ENCODE data around the gene INO80.

The INO80 gene

DNA sequence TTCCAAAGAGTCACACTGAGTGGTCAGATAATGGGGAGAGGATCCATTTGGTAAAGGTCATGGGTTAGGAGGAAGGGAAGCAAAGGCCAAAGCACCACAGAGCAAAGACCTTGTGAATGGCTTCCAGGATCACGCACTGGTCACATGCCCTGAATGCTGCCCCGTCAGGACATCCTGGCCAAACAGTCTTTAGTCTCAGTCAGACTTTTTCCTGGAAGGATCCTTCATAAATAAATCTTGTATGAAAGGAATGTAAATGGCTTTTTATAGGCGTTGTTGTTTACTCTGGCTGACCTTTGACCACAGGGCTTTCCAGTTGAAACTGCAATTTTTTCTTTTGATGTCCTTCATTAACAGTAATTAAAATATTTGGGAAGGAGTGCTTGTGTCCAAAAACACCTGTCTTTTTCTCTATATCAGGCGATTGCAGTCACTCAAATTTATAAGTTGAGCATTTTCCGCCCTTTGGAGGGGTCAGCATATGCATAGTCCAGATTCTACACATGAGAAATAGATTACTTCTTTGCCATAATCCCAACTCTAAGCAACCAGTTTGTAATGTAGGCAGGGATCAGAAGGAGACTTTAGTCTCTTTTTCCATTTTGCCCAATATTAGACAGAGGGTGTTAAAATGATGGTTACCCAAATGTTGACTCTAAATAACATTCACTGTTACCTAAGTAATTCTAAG is 114.4 kb downstream of the INO80 start:
- no peak for DNase-seq (ENCODE audit: extremely low read depth, low read depth)
- TF ChIP-seq, protein P1, sequence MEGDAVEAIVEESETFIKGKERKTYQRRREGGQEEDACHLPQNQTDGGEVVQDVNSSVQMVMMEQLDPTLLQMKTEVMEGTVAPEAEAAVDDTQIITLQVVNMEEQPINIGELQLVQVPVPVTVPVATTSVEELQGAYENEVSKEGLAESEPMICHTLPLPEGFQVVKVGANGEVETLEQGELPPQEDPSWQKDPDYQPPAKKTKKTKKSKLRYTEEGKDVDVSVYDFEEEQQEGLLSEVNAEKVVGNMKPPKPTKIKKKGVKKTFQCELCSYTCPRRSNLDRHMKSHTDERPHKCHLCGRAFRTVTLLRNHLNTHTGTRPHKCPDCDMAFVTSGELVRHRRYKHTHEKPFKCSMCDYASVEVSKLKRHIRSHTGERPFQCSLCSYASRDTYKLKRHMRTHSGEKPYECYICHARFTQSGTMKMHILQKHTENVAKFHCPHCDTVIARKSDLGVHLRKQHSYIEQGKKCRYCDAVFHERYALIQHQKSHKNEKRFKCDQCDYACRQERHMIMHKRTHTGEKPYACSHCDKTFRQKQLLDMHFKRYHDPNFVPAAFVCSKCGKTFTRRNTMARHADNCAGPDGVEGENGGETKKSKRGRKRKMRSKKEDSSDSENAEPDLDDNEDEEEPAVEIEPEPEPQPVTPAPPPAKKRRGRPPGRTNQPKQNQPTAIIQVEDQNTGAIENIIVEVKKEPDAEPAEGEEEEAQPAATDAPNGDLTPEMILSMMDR (IDR thresholded peaks at IDR 0.05; ENCODE audit: low read depth, low read length), result no peak

DNA sequence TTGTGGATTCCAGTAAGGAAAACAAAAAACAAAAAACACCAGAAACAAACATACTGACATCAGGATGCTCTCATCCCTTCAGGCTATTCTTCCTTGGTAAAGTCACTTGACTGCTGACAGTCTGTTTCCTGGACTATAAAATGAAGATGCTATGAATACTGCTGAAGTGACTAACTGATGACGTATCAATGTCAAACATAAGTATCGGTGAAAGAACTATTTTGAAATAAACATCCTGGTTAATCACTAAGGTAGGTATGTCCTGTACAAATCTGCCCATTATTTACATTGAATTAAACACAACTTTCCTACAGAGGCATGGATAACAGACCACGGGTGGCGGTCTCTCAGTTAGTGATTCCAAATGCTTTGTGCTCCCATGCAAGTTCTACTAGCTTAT is 116.9 kb downstream of the INO80 start:
- no peak for DNase-seq (ENCODE audit: extremely low read depth, low read depth)
- TF ChIP-seq, protein P1 (IDR thresholded peaks at IDR 0.05; ENCODE audit: low read depth, low read length), result no peak

GRCh38 chr15:40995656-40996055 is 120.4 kb downstream of the INO80 start:
- no peak for DNase-seq (ENCODE audit: extremely low read depth, low read depth)
- TF ChIP-seq, protein P1 (IDR thresholded peaks at IDR 0.05; ENCODE audit: low read depth, low read length), result no peak

- no peak for DNase-seq (ENCODE audit: extremely low read depth, low read depth)
- TF ChIP-seq, protein P1 (IDR thresholded peaks at IDR 0.05; ENCODE audit: low read depth, low read length), result no peak
These were observed 123.3 kb downstream of the INO80 start for GRCh38 chr15:40992825-40993224.

- TF ChIP-seq, protein P1 (IDR thresholded peaks at IDR 0.05; ENCODE audit: low read depth, low read length), result no peak
- DNase-seq (ENCODE audit: extremely low read depth, low read depth), result no peak
These were observed 123.8 kb downstream of the INO80 start for GRCh38 chr15:40992241-40992741.

DNA sequence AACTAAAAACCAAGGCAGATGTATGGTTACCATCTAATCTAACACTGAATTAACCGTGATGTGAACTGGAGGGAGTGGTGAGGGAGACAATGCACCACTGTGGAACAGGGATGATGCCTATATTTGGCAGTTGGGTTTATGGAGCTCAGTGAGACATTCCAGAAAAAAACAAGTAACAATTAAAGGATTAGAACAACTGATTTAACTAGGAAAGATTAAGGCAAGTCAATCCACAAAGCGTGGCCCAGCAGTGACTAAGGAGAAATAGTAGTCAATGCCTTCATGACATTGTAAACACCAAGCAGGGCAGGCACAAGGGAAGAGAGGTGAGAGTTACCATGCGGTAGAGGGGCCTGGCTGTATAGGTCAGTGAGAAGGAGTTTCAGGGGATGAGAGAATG is 124.7 kb downstream of the INO80 start:
- no peak for DNase-seq (ENCODE audit: extremely low read depth, low read depth)
- TF ChIP-seq, protein P1 (IDR thresholded peaks at IDR 0.05; ENCODE audit: low read depth, low read length), result no peak

DNA sequence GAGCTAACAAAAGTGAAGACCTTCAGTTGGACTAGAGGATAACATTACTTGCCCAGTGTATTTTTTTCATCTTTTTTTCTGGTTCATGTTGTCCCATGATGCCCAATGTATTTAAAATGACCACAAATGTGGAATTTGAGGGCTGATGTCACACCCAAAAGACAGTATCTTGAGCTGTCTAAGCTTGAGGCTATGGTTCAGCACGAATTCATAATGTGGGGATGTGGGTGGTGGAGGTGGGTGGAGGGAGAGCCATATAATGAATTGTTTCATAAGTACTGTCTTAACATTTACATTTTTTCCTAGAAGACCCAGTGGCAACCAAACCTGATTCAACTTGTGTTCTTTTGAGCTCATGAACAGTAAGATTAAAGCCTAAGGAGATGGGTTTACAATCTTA is 125.3 kb downstream of the INO80 start:
- TF ChIP-seq, protein P1 (IDR thresholded peaks at IDR 0.05; ENCODE audit: low read depth, low read length), result no peak
- no peak for DNase-seq (ENCODE audit: extremely low read depth, low read depth)
